HUES64 (cell line): ENCODE data around the gene BSN.

ENCODE experiments used
- H3K27ac ChIP-seq: 2 replicates; pipeline ENCODE4 v1.7.0; 2013; ENCODE audit warnings: low read depth, low read length, inconsistent platforms
- H3K27me3 ChIP-seq: 2 replicates; pipeline ENCODE4 v1.6.1; 2013; ENCODE audit warnings: mild to moderate bottlenecking, low read length; ENCODE audit not compliant: insufficient read depth
- H3K36me3 ChIP-seq: 2 replicates; pipeline ENCODE4 v1.6.1; 2013; ENCODE audit warnings: mild to moderate bottlenecking, low read length; ENCODE audit not compliant: insufficient read depth
- H3K4me1 ChIP-seq: 2 replicates; pipeline ENCODE4 v1.6.1; 2013; ENCODE audit warnings: mild to moderate bottlenecking, low read length, moderate library complexity; ENCODE audit not compliant: insufficient read depth
- H3K4me3 ChIP-seq: 2 replicates; pipeline ENCODE4 v1.5.1; 2013; ENCODE audit warnings: mild to moderate bottlenecking, low read length, moderate library complexity
- H3K9ac ChIP-seq: 2 replicates; pipeline ENCODE4 v1.6.1; 2013; ENCODE audit warnings: mild to moderate bottlenecking, low read depth, low read length
- H3K9me3 ChIP-seq: 2 replicates; pipeline ENCODE4 v1.6.1; 2013; ENCODE audit warnings: low read depth, low read length; ENCODE audit not compliant: insufficient read depth
- WGBS: fragments of 150-250, 120-280 bp; methylation state at CpG from one replicate; pipeline ENCODE4 v1.1.7; 2013; ENCODE audit warnings: missing lambda C conversion rate; 5-methylcytosine and 5-hydroxymethylcytosine counted together

BSN gene

GRCh38 chr3:49617390-49618013 is 63.2 kb downstream of the BSN start:
- H3K27me3 ChIP-seq: no peaks in the 10 kb centered on the region
- H3K4me1 ChIP-seq: peaks cover 10% of the 10 kb centered on the region
- no peak overlapping the region for H3K27ac ChIP-seq
- H3K36me3 ChIP-seq: no peaks in the 10 kb centered on the region
- H3K4me3 ChIP-seq: no peak overlapping the region
- 94% methylated on average over 7 of the region's 7 CpGs for WGBS
- H3K9me3 ChIP-seq: 0 out of 2 replicates have a peak, but pooled peaks cover under 1% of the 10 kb centered on the region
- no peak overlapping the region for H3K9ac ChIP-seq

- Histone ChIP-seq H3K4me3 (no peak overlapping the region), H3K27ac (no peak overlapping the region), H3K27me3 (no peaks in the 10 kb centered on the region), H3K9me3 (no peaks in the 10 kb centered on the region), H3K4me1 (peaks cover 10% of the 10 kb centered on the region), H3K9ac (no peak overlapping the region), H3K36me3 (no peaks in the 10 kb centered on the region)
- 70% methylated on average over 4 of the region's 4 CpGs for WGBS
Measured at GRCh38 chr3:49618412-49618811, 64.1 kb downstream of the BSN start.

- Histone ChIP-seq H3K4me3 (no peak overlapping the region), H3K27me3 (no peaks in the 10 kb centered on the region), H3K36me3 (no peaks in the 10 kb centered on the region), H3K4me1 (peaks cover 10% of the 10 kb centered on the region), H3K9ac (no peak overlapping the region), H3K27ac (no peak overlapping the region), H3K9me3 (no peaks in the 10 kb centered on the region)
- 91% methylated on average over 5 of the region's 5 CpGs for WGBS
Measured at GRCh38 chr3:49619649-49620048, 65.4 kb downstream of the BSN start.

- 94% methylated on average over 8 of the region's 8 CpGs for WGBS
Measured at GRCh38 chr3:49620728-49621127, 66.5 kb downstream of the BSN start.

GRCh38 chr3:49623071-49623470 is 68.8 kb downstream of the BSN start:
- Histone ChIP-seq H3K4me3 (no peak overlapping the region), H3K27me3 (no peaks in the 10 kb centered on the region), H3K9ac (no peak overlapping the region), H3K9me3 (no peaks in the 10 kb centered on the region), H3K36me3 (no peaks in the 10 kb centered on the region), H3K27ac (no peak overlapping the region), H3K4me1 (no peaks in the 10 kb centered on the region)
- 86% methylated on average over 1 of the region's 1 CpG for WGBS

More at GRCh38 chr3:49620728-49621127, 66.5 kb downstream of the BSN start:
- Histone ChIP-seq H3K9me3 (no peaks in the 10 kb centered on the region), H3K36me3 (no peaks in the 10 kb centered on the region), H3K4me1 (peaks cover 10% of the 10 kb centered on the region), H3K4me3 (no peak overlapping the region), H3K27ac (no peak overlapping the region), H3K27me3 (no peaks in the 10 kb centered on the region), H3K9ac (no peak overlapping the region)

GRCh38 chr3:49625071-49625470 is 70.8 kb downstream of the BSN start:
- Histone ChIP-seq H3K4me3 (no peak overlapping the region), H3K27me3 (no peaks in the 10 kb centered on the region), H3K9ac (no peak overlapping the region), H3K9me3 (no peaks in the 10 kb centered on the region), H3K27ac (no peak overlapping the region), H3K36me3 (no peaks in the 10 kb centered on the region), H3K4me1 (no peaks in the 10 kb centered on the region)
- 94% methylated on average over 13 of the region's 13 CpGs for WGBS

GRCh38 chr3:49626101-49626581 is 71.9 kb downstream of the BSN start:
- Histone ChIP-seq H3K27me3 (no peaks in the 10 kb centered on the region), H3K9me3 (no peaks in the 10 kb centered on the region), H3K36me3 (no peaks in the 10 kb centered on the region), H3K27ac (no peak overlapping the region), H3K9ac (no peak overlapping the region), H3K4me1 (no peaks in the 10 kb centered on the region), H3K4me3 (no peak overlapping the region)
- WGBS: 86% methylated on average over 8 of the region's 8 CpGs

GRCh38 chr3:49626796-49627195 is 72.5 kb downstream of the BSN start:
- no peaks in the 10 kb centered on the region for H3K4me1 ChIP-seq
- 100% methylated on average over 1 of the region's 1 CpG for WGBS
- no peaks in the 10 kb centered on the region for H3K27me3 ChIP-seq
- H3K27ac ChIP-seq: no peak overlapping the region
- H3K4me3 ChIP-seq: no peak overlapping the region
- H3K9me3 ChIP-seq: no peaks in the 10 kb centered on the region
- no peaks in the 10 kb centered on the region for H3K36me3 ChIP-seq
- no peak overlapping the region for H3K9ac ChIP-seq

GRCh38 chr3:49627634-49628033 is 73.4 kb downstream of the BSN start:
- Histone ChIP-seq H3K27ac (no peak overlapping the region), H3K36me3 (no peaks in the 10 kb centered on the region), H3K9ac (no peak overlapping the region), H3K4me3 (no peak overlapping the region), H3K9me3 (no peaks in the 10 kb centered on the region), H3K4me1 (no peaks in the 10 kb centered on the region), H3K27me3 (no peaks in the 10 kb centered on the region)
- 92% methylated on average over 5 of the region's 5 CpGs for WGBS

GRCh38 chr3:49628249-49628648 is 74.0 kb downstream of the BSN start:
- Histone ChIP-seq H3K36me3 (no peaks in the 10 kb centered on the region), H3K9me3 (no peaks in the 10 kb centered on the region), H3K4me1 (no peaks in the 10 kb centered on the region), H3K27ac (no peak overlapping the region), H3K9ac (no peak overlapping the region), H3K27me3 (no peaks in the 10 kb centered on the region), H3K4me3 (no peak overlapping the region)
- 92% methylated on average over 2 of the region's 2 CpGs for WGBS

GRCh38 chr3:49629451-49629850 is 75.2 kb downstream of the BSN start:
- Histone ChIP-seq H3K27ac (no peak overlapping the region), H3K4me1 (no peaks in the 10 kb centered on the region), H3K4me3 (no peak overlapping the region), H3K36me3 (no peaks in the 10 kb centered on the region), H3K27me3 (no peaks in the 10 kb centered on the region), H3K9ac (no peak overlapping the region), H3K9me3 (no peaks in the 10 kb centered on the region)
- 90% methylated on average over 4 of the region's 4 CpGs for WGBS

- Histone ChIP-seq H3K4me1 (no peaks in the 10 kb centered on the region), H3K27me3 (no peaks in the 10 kb centered on the region), H3K27ac (no peak overlapping the region), H3K9ac (no peak overlapping the region), H3K36me3 (no peaks in the 10 kb centered on the region), H3K4me3 (no peak overlapping the region), H3K9me3 (no peaks in the 10 kb centered on the region)
- WGBS: 91% methylated on average over 6 of the region's 6 CpGs
Measured at GRCh38 chr3:49629866-49630265, 75.6 kb downstream of the BSN start.
